Fibroblast of peridontal ligament (primary cell): ENCODE results near the gene HCRT.
A peak's percentile ranks its signal among the peaks of the same experiment; 100 is the strongest.
"Not testable (repeated sequence)": the region's sequence is repeated elsewhere in the genome, so short reads cannot be mapped to it uniquely, and the experiment has no call there.

Experiments used
- DNase-seq: peaks from one replicate; pipeline ENCODE4 v3.0.0-alpha.2; 2010; ENCODE audit errors: extremely low read depth

HCRT gene

DNA sequence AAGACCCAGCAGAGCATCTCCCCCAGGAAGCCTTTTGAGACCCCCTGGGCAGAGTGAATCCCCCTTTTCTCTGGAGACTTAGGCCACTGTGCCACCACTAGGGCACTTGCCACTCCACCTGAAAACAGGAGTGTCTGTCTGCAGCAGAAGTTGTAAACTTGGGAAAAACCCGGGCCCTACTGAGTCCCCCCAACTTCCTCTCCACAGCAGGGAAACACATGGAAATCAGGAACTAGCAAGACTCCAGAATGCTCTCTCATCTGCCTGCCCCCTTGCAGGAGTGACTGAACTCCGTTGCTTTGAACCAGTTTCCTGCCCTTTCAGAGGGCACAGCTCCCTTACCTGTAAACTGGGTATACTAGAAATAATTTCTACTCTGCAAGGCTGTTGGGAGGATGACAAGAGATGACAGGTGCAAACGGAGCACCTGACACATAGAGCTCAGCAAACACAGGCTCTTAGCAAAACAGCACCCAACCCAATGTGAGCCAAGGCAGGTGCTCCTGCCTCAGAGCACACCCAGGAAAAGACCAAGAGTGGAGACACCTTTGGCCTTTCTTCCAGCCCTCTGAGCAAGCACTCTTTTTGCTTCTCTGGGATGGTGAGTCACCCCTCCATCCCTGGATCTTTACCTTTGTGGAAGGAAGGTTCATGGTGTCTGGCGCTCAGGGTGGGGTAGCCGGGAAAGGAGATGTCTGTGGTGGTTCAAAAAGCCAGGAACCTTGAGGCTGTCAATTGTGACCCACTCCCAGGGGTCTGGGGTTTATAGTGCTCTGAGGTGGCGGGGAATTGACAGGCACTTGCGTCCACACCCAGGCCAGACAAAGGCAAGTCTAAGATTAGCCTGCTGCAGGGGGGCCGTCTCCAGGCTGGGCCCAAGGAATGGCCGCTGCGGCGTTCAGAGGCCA is at the start of gene HCRT:
Gene HCRT (minus strand): TSS at position 740 of the 908 bp plus-strand sequence. CDS start 87 bp downstream, at position 653.
- DNase-seq, result no peak

DNA sequence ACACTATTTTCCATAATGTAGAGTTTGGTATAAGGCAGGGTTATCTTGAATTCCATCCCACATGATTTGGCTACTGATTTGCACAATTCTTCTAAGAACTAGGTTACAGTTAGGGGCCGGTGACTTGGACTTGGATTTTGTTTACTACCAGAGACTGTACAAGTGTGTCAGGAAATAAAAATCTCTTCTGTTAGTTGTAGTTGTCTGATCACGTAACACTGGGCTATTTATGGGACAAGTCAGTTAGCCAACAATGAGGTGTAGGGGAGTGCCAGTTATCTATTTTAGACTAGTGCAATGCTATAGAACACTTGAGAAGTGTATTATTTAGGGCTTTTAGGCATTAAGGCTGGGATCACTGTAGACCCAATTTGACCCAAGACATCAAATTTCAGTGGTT is 48.7 kb upstream of the HCRT start:
- DNase-seq, result no peak

DNA sequence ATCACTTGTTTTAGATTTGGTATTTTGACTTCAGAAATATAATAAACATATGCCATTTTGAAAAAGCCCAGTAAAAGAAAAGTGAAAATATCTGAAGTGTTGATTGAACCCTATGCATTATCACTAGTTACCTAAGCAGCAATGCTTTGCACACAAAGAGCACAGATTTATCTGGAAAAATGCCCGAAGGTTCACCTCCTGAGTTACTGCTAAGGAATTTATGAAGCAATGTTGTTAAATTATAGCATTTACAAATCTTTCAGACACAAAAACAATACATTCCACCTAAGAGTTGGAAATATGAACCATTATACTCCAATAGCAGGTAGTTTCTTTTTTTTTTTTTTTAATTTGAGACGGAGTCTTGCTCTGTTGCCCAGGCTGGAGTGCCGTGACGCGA is 47.9 kb upstream of the HCRT start:
- DNase-seq, result no peak

GRCh38 chr17:42230225-42230624 is 45.0 kb upstream of the HCRT start:
- DNase-seq, result no peak

- DNase-seq, result peak; percentile 41
These were observed 42.8 kb upstream of the HCRT start for GRCh38 chr17:42227849-42228700.

DNA sequence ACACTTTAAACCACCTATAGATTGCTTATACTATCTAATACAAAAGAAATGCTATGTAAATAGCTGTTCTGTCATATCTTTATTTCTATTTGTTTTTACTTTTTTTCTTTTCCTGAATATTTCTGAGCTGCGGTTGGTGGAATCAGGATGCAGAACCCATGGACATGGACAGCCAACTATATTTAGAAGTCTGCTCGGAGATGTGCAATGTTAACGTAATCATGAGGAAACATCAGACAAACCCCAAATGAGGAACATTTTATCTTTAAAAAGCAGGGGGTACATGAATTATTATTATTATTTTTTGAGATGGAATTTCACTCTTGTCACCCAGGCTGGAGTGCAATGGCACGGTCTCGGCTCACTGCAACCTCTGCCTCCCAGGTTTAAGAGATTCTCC is 40.4 kb upstream of the HCRT start:
- no peak for DNase-seq

DNA sequence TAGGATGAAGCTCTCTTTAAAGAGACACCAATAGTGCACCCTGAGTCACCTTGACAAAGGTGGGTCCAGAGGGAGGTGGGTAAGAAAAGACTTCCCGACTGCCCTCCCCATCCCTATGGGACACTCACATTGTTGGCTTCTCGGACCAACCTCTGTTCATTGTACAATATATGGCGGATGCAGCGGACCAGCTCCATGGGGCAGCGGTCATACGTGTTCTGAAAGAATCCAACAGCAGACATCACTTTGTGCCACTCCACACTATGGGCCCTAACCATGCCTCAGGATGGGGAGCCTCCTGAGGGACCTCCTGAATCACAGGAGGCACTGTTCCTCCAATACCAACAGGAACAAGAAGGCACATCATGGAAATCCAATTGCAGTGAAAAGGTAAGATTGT is 39.4 kb upstream of the HCRT start:
- DNase-seq, result no peak

GRCh38 chr17:42221886-42222745 is 36.9 kb upstream of the HCRT start:
- peak; percentile 65 for DNase-seq

- not testable (repeated sequence) for DNase-seq
These were observed 34.0 kb upstream of the HCRT start for GRCh38 chr17:42219280-42219679.

- DNase-seq, result no peak
These were observed 28.9 kb upstream of the HCRT start for GRCh38 chr17:42214156-42214555.

GRCh38 chr17:42212382-42212781 is 27.1 kb upstream of the HCRT start:
- DNase-seq, result peak; percentile 53

DNA sequence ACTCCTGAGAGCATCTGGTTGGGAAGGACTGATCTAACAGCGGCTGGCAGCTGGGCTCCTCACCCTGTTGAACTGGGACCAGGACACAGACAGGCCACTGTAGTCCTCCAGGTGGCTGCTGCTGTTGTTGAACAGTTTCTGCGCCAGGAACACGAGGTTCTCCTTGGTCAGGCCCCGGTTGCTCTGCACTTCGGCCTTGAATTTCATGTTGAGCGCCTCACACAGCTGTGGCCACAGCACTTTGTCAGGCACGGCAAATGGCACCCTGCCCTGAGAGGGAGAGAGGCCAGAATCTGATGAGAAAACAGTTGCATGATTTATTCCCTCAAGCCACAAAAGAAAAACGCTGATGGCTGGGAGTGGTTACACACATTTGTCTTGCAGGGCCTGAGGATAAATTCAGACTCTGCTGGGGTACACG is 26.7 kb upstream of the HCRT start:
- DNase-seq, result peak; percentile 85

DNA sequence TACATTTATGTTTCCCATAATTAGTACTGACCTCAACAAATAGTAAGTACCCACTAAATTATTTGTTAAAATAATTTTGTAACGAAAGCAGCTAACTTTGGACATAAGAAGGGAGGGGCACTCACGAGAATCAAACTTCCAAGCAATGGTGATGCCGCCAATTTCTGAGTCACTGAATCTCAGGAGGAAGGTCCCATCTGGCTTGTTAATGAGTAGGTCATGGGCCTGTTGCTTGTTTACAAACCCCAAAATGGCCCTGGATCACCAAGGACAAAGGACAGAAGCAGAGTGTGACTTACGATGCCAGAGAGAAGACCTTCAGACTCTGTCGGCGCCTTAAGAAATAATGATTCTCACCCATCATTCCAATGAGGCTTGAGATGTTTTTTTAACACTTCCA is 24.8 kb upstream of the HCRT start:
- DNase-seq, result no peak

GRCh38 chr17:42206153-42206612 is 20.9 kb upstream of the HCRT start:
- DNase-seq, result not testable (repeated sequence)

- DNase-seq, result no peak
These were observed 18.1 kb upstream of the HCRT start for GRCh38 chr17:42203354-42203753.

DNA sequence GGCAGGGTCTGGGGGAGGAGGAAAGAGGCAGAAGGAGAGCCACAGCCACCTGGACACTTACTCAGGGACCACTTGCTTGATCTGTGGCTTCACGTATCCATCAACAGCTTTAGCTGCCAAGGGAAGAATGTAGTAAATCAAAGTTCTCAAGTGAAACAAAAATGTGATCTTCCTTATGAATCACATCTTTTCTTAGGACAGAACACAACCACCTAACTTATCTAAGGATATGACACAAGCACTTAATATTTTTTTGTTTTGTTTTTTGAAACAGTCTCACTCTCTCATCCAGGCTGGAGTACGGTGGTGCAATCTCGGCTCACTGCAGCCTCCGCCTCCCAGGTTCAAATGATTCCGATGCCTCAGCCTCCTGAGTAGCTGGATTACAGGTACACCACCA is 17.4 kb upstream of the HCRT start:
- DNase-seq, result no peak

DNA sequence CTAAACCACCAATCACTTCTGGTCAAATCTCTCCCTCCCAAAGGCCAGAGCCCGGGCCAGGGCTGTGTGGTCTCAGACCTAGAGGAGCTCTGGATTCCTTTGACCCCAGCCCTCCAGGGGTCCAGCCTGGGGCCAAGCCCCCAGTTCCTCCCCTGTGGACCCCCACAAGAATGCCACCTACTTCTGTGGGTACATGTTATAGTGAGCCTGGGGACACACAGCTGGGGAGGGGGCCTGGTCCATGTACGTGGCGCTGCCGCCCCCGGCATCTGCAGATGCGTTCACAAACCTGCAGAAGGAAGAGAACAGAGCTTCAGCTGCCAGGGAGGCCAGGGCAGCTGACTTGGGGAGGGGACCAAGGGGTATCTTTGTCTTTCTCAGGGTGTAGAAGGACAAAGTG is 16.9 kb upstream of the HCRT start:
- no peak for DNase-seq

- no peak for DNase-seq
These were observed 16.2 kb upstream of the HCRT start for GRCh38 chr17:42201458-42201772.

- DNase-seq, result no peak
These were observed 15.6 kb upstream of the HCRT start for GRCh38 chr17:42200706-42201457.

- DNase-seq, result no peak
These were observed 14.3 kb upstream of the HCRT start for GRCh38 chr17:42199416-42200011.

DNA sequence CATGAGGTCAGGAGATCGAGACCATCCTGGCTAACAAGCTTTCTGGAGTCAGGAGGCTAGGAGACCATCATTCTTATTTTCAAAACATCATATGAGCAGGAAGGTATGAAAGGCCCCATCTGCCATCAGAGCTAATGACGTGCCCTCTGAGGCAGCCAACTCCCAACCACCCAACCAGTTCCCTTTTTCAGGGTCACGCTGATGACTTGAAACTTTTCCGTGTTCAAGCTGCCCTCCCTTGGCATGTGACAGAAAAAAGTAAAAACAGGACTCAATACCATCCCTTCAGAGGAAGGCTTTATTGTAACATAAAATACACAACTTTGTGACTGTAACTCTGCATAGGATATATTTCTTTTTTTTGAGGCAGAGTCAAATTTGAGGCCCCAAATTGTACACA is 13.6 kb upstream of the HCRT start:
- no peak for DNase-seq
